Measurements from ENCODE around the gene PTGER1. TPM values are rescaled to one million over a fixed set of nuclear protein-coding genes. Genes with fewer than 3 reads are reported as not detected.
A peak's percentile ranks its signal among the peaks of the same experiment; 100 is the strongest.
"Not testable (repeated sequence)": the region's sequence is repeated elsewhere in the genome, so short reads cannot be mapped to it uniquely, and the experiment has no call there.

Gene PTGER1
- total RNA-seq, 1 experiment from 2014 or later: 0.92 TPM

DNA sequence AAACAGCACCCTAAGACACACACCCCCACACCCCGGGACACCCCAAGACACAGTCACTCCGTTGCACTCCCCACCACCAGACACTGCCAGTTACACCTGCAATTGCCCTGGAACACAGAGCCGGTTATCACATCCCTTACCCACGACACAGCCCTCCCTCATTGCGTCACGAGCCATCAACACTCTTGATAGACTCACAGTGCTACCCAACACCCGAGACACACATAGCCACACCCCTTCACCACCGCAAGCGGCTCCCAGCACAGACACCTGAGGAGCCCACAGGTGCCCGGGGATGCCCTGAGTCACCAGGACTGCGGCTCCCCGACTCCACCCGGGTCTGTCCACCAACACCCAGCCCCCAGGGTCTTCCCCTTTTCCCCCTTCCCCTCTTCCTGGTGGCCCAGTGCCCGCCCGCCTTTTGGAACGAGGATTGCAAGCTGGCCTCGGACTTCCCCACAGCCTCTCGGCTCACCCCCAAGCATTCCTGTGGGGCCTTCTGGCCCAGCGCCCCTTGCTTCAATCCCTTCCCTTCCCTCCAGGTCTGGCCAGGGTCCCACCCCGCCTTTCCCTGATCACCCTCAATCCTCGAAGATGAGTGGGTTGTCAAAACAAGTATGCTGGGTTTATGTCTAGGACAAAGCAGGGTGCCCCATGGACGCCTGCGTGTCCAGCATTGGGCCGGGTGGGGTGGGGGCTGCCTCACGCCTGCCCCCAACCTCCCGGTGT is 1.7 kb upstream of the PTGER1 start:
- peak; percentile 52 for DNase-seq (ENCODE audit: extremely low read depth, low read depth)

DNA sequence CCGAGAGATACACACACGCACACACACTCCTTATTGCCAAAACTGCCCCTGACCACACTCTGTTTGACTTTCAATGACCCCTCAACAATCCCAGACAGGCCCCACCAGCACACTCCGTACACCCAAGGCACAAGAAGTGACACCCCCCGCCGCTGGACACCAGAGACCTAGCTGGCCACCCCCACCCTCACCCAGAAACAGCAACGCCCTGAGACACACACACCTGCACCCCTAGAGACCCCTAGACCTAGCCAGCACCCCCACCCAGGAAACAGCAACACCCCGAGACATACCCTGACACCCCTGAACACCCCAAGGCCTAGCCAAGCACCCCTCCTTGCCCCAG is 1.1 kb upstream of the PTGER1 start:
- DNase-seq (ENCODE audit: extremely low read depth, low read depth): no peak

GRCh38 chr19:14474827-14475226 is 327 bp downstream of the PTGER1 start:
- no peak for DNase-seq (ENCODE audit: extremely low read depth, low read depth)

GRCh38 chr19:14473978-14474578 is 1.1 kb downstream of the PTGER1 start:
- DNase-seq (ENCODE audit: extremely low read depth, low read depth): no peak

DNA sequence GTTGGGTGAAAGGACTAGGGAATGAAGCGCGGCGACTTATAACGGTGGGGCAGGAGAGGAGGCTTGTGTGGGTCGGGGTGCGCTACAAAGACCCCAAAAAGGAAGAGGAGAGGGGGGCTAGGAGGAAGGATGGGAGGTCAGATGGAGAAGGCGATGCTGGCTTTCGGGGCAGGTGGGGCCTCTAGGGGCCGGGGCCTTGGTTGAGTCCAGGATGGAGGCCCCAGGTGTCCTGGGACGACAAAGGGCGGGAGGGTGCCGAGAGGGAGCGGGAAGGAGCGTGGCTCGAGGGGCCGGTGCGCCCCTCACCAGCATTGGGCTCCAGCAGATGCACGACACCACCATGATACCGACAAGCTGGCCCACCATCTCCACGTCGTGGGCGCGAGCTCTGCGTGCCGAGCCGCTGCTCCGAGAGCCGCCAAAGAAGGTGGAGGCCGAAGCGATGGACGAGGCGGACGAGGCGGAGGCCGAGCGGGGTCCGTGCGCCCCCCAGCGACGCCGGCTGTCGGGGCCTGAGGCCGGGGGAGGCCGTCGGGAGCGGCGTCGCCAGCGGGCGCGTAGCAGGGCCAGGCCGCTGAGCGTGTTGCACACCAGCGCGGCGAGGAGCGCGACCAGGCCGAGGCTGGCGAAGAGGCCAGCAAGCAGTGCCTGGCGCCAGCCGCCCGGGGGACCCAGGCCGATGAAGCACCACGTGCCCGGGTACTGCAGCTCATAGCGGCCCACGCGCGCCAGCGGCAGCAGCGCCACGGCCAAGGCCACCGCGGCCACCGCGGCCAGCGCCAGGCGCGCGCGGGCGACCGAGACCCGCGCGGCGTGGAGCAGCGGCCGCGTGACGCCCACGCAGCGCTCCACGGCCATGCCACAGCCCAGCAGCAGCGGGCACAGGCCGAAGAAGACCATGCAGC is 1.8 kb downstream of the PTGER1 start:
- DNase-seq (ENCODE audit: extremely low read depth, low read depth): no peak

DNA sequence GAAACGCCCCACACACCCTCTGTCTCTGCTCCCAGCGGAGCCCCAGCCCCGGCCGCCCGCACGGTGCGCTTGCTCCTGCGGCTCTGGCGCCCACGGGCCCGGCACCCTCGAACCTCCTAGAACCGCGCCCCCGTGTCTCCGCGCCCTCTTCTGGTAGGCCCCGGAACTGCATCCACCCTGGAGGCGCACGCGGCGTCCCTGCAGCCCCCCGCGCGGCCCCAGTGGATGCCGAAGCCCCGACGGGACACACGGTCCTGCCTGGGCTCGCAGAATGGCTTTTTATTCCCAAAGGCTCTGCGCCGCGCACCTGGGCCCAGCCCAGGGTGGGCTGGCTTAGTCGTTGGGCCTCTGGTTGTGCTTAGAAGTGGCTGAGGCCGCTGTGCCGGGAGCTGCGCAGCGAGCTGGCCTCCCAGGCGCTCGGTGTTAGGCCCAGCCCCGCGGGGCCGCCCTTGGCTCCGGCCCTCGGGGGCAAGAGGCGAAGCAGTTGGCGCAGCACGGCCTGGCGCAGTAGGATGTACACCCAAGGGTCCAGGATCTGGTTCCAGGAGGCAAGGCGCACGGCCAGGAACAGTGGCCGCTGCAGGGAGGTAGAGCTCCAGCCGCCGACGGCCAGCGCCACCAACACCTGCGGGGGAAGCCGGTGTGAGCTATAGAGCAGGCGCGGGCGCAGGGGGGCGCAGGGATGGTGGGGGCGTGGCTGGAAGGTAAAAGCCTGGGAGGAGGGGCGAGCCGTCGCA is 2.8 kb downstream of the PTGER1 start:
- DNase-seq (ENCODE audit: extremely low read depth, low read depth): no peak

GRCh38 chr19:14471436-14472187 is 3.5 kb downstream of the PTGER1 start:
- DNase-seq (ENCODE audit: extremely low read depth, low read depth): no peak

DNA sequence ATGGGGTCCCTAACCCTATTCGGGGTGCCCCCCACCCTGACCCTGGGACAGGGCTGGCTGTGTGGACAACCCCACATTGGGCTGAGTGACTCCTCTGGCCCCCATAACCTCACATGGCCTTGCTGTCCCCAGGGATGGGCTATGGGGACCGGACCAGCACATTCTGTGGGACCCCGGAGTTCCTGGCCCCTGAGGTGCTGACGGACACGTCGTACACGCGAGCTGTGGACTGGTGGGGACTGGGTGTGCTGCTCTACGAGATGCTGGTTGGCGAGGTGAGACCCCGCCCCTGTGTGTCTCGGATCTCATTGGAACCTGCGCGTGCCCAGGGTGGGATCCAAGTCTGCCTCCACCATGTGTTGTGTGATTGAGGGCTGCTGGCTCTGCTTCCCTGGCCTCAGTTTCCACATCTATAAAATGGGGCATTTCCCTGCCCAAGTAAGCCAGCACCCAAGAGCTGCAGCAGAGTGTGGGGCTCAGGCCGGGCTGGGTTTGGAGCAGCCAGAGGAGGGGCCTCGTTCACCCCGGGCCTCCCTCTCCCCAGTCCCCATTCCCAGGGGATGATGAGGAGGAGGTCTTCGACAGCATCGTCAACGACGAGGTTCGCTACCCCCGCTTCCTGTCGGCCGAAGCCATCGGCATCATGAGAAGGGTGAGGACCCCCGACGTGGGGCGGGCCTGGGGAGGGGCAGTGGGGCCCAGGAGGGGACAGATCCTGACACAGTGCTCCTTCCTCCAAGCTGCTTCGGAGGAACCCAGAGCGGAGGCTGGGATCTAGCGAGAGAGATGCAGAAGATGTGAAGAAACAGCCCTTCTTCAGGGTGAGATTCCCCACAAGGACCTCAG is 4.9 kb downstream of the PTGER1 start:
- DNase-seq (ENCODE audit: extremely low read depth, low read depth): no peak

DNA sequence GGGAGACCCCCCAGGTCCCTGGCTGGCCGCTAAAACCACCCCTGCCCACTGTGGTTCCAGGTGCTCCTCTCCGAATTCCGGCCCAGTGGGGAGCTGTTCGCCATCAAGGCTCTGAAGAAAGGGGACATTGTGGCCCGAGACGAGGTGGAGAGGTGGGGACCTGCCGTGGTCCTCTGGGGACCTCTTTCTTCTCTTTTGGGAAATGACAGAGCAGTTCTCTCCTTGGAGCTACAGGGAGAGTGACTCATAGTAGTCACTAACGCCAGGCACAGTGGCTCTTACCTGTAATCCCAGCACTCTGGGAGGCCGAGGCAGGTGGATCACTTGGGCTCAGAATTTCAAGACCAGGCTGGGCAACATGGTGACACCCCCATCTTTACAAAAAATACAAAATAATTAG is 7.3 kb downstream of the PTGER1 start:
- DNase-seq (ENCODE audit: extremely low read depth, low read depth): no peak

- no peak for DNase-seq (ENCODE audit: extremely low read depth, low read depth)
These were observed 7.8 kb downstream of the PTGER1 start for GRCh38 chr19:14467391-14467790.

GRCh38 chr19:14463747-14464146 is 11.4 kb downstream of the PTGER1 start:
- no peak for DNase-seq (ENCODE audit: extremely low read depth, low read depth)

- not testable (repeated sequence) for DNase-seq (ENCODE audit: extremely low read depth, low read depth)
These were observed 12.8 kb downstream of the PTGER1 start for GRCh38 chr19:14462401-14462800.

GRCh38 chr19:14460935-14461334 is 14.2 kb downstream of the PTGER1 start:
- DNase-seq (ENCODE audit: extremely low read depth, low read depth): no peak

DNA sequence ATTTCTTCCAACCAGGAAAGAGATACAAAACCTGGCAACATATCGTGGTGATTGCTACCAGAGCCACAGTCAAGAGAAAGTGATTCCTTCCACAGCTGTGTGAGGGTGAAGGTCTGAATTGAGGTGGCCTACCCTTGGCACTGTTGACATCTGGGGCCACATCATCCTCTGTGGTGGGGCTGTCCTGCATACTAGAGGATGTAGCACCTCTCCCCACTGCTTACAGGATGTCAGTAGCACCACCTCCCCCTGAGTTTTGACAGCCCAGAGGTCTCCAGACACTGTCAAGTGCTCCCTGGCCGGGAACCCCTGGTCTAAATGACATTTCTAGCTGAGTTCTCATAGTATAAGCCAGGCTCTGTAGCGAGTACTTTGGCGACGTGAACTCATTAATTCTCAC is 15.5 kb downstream of the PTGER1 start:
- no peak for DNase-seq (ENCODE audit: extremely low read depth, low read depth)

- DNase-seq (ENCODE audit: extremely low read depth, low read depth): not testable (repeated sequence)
These were observed 22.9 kb downstream of the PTGER1 start for GRCh38 chr19:14452303-14452702.

GRCh38 chr19:14450876-14451275 is 24.3 kb downstream of the PTGER1 start:
- DNase-seq (ENCODE audit: extremely low read depth, low read depth): no peak

- peak; percentile 36 for DNase-seq (ENCODE audit: extremely low read depth, low read depth)
These were observed 24.8 kb downstream of the PTGER1 start for GRCh38 chr19:14450168-14450874.

GRCh38 chr19:14449321-14449720 is 25.8 kb downstream of the PTGER1 start:
- DNase-seq (ENCODE audit: extremely low read depth, low read depth): no peak
